IgD-negative memory B cell (primary cell): ENCODE results near the gene RHO. TPM values are rescaled to one million over a fixed set of nuclear protein-coding genes. Genes with fewer than 3 reads are reported as not detected.
A peak's percentile ranks its signal among the peaks of the same experiment; 100 is the strongest.

ENCODE experiments used
- H3K27ac Mint-ChIP-seq, 3 donors: one replicate each; pipeline ENCODE4 v1.8.0; 2020 to 2022; ENCODE audit warnings: mild to moderate bottlenecking in 3 of 3, mixed read lengths in 3 of 3, moderate library complexity in 1 of 3
- H3K27me3 Mint-ChIP-seq: one replicate; pipeline ENCODE4 v1.8.0; 2021; ENCODE audit warnings: mixed read lengths
- H3K36me3 Mint-ChIP-seq: one replicate; pipeline ENCODE4 v1.8.0; 2020; ENCODE audit warnings: mild to moderate bottlenecking, mixed read lengths
- H3K4me1 Mint-ChIP-seq, 3 donors: one replicate each; pipeline ENCODE4 v1.8.0; 2020 to 2022; ENCODE audit warnings: mixed read lengths in 3 of 3, mild to moderate bottlenecking in 1 of 3
- H3K4me3 Mint-ChIP-seq, 4 donors: one replicate each; pipeline ENCODE4 v1.8.0; 2020 to 2022; ENCODE audit warnings: mild to moderate bottlenecking in 4 of 4, mixed read lengths in 4 of 4, moderate library complexity in 3 of 4
- H3K9me3 Mint-ChIP-seq, 3 donors: one replicate each; pipeline ENCODE4 v1.8.0; 2020 to 2021; ENCODE audit warnings: mixed read lengths in 3 of 3, mild to moderate bottlenecking in 1 of 3
- polyA plus RNA-seq: library from polyadenylated mRNA; unstranded; fragments of 300-500 nt; fragmentation: Illumina TruSeq; gene quantifications from one replicate; pipeline ENCODE4 v1.2.3, GENCODE V29; 2021

Gene RHO
- polyA plus RNA-seq, 1 donor from 2014 or later: not detected

- H3K27ac Mint-ChIP-seq: peak overlapping the region in 1 of 3 donors; percentile 86
- peaks cover 11% of the 10 kb centered on the region for H3K27me3 Mint-ChIP-seq
- peaks cover 0 to 11% (median 1%) of the 10 kb centered on the region in 3 donors for H3K4me1 Mint-ChIP-seq
- peaks cover 3% of the 10 kb centered on the region for H3K36me3 Mint-ChIP-seq
- peak overlapping the region in 2 of 4 donors; percentile 6 to 63 for H3K4me3 Mint-ChIP-seq
- H3K9me3 Mint-ChIP-seq: no peaks in the 10 kb centered on the region
Observed at GRCh38 chr3:129554356-129555152, 26.1 kb downstream of the RHO start.

- H3K4me3 Mint-ChIP-seq: no peak overlapping the region
- H3K27me3 Mint-ChIP-seq: peaks cover 11% of the 10 kb centered on the region
- H3K9me3 Mint-ChIP-seq: no peaks in the 10 kb centered on the region
- peaks cover 0 to 11% (median 1%) of the 10 kb centered on the region in 3 donors for H3K4me1 Mint-ChIP-seq
- H3K36me3 Mint-ChIP-seq: peaks cover 3% of the 10 kb centered on the region
- no peak overlapping the region for H3K27ac Mint-ChIP-seq
Observed at GRCh38 chr3:129555153-129555550, 26.7 kb downstream of the RHO start.

GRCh38 chr3:129555616-129556357 lies 27.3 kb downstream of the RHO start:
- H3K27me3 Mint-ChIP-seq: peaks cover 11% of the 10 kb centered on the region
- peak overlapping the region in 1 of 4 donors; percentile 63 for H3K4me3 Mint-ChIP-seq
- H3K36me3 Mint-ChIP-seq: peaks cover 3% of the 10 kb centered on the region
- H3K9me3 Mint-ChIP-seq: no peaks in the 10 kb centered on the region
- peaks cover 0 to 13% (median 4%) of the 10 kb centered on the region in 3 donors for H3K4me1 Mint-ChIP-seq
- no peak overlapping the region for H3K27ac Mint-ChIP-seq

GRCh38 chr3:129556358-129556695 lies 27.9 kb downstream of the RHO start:
- Mint-ChIP-seq H3K9me3 (no peaks in the 10 kb centered on the region), H3K27ac (no peak overlapping the region), H3K36me3 (peaks cover 3% of the 10 kb centered on the region), H3K4me3 (peak overlapping the region in 1 of 4 donors; percentile 63), H3K4me1 (peaks cover 0 to 13% (median 5%) of the 10 kb centered on the region in 3 donors), H3K27me3 (peaks cover 11% of the 10 kb centered on the region)

- Mint-ChIP-seq H3K36me3 (peaks cover 3% of the 10 kb centered on the region), H3K4me1 (peaks cover 0 to 13% (median 5%) of the 10 kb centered on the region in 3 donors), H3K27ac (no peak overlapping the region), H3K9me3 (no peaks in the 10 kb centered on the region), H3K4me3 (no peak overlapping the region), H3K27me3 (peaks cover 11% of the 10 kb centered on the region)
Observed at GRCh38 chr3:129556890-129557547, 28.6 kb downstream of the RHO start.

GRCh38 chr3:129557548-129557894 lies 29.1 kb downstream of the RHO start:
- no peaks in the 10 kb centered on the region for H3K9me3 Mint-ChIP-seq
- no peak overlapping the region for H3K4me3 Mint-ChIP-seq
- peaks cover 11% of the 10 kb centered on the region for H3K27me3 Mint-ChIP-seq
- H3K4me1 Mint-ChIP-seq: peaks cover 0 to 13% (median 5%) of the 10 kb centered on the region in 3 donors
- H3K36me3 Mint-ChIP-seq: peaks cover 3% of the 10 kb centered on the region
- no peak overlapping the region for H3K27ac Mint-ChIP-seq

- Mint-ChIP-seq H3K27ac (peak overlapping the region in 1 of 3 donors; percentile 36), H3K4me3 (peak overlapping the region in 1 of 4 donors; percentile 60), H3K27me3 (peaks cover 11% of the 10 kb centered on the region), H3K9me3 (no peaks in the 10 kb centered on the region), H3K36me3 (peaks cover under 1% of the 10 kb centered on the region), H3K4me1 (peaks cover 0 to 13% (median 5%) of the 10 kb centered on the region in 3 donors)
Observed at GRCh38 chr3:129558081-129558771, 29.8 kb downstream of the RHO start.

- Mint-ChIP-seq H3K4me3 (peak overlapping the region in 1 of 4 donors; percentile 60), H3K36me3 (peaks cover 2% of the 10 kb centered on the region), H3K27me3 (peaks cover 11% of the 10 kb centered on the region), H3K27ac (no peak overlapping the region), H3K9me3 (no peaks in the 10 kb centered on the region), H3K4me1 (peaks cover 0 to 8% (median 5%) of the 10 kb centered on the region in 3 donors)
Observed at GRCh38 chr3:129558772-129559564, 30.5 kb downstream of the RHO start.

GRCh38 chr3:129559565-129560079 lies 31.2 kb downstream of the RHO start:
- H3K27me3 Mint-ChIP-seq: peaks cover 9% of the 10 kb centered on the region
- H3K4me3 Mint-ChIP-seq: no peak overlapping the region
- peaks cover 0 to 4% (median 2%) of the 10 kb centered on the region in 3 donors for H3K4me1 Mint-ChIP-seq
- H3K9me3 Mint-ChIP-seq: no peaks in the 10 kb centered on the region
- peaks cover 2% of the 10 kb centered on the region for H3K36me3 Mint-ChIP-seq
- H3K27ac Mint-ChIP-seq: no peak overlapping the region

GRCh38 chr3:129560269-129560787 lies 31.9 kb downstream of the RHO start:
- Mint-ChIP-seq H3K4me1 (peaks cover 0 to 4% (median 2%) of the 10 kb centered on the region in 3 donors), H3K4me3 (no peak overlapping the region), H3K27ac (peak overlapping the region in 1 of 3 donors; percentile 76), H3K36me3 (peaks cover 2% of the 10 kb centered on the region), H3K27me3 (peaks cover 9% of the 10 kb centered on the region), H3K9me3 (no peaks in the 10 kb centered on the region)

- H3K27ac Mint-ChIP-seq: peak overlapping the region in 1 of 3 donors; percentile 76
- no peak overlapping the region for H3K4me3 Mint-ChIP-seq
- peaks cover 2% of the 10 kb centered on the region for H3K36me3 Mint-ChIP-seq
- H3K9me3 Mint-ChIP-seq: no peaks in the 10 kb centered on the region
- H3K4me1 Mint-ChIP-seq: peaks cover 0 to 4% (median 2%) of the 10 kb centered on the region in 3 donors
- H3K27me3 Mint-ChIP-seq: peaks cover 9% of the 10 kb centered on the region
Observed at GRCh38 chr3:129560911-129561594, 32.6 kb downstream of the RHO start.

- Mint-ChIP-seq H3K4me3 (no peak overlapping the region), H3K9me3 (no peaks in the 10 kb centered on the region), H3K4me1 (peaks cover 0 to 4% (median 2%) of the 10 kb centered on the region in 3 donors), H3K27ac (no peak overlapping the region), H3K27me3 (peaks cover 9% of the 10 kb centered on the region), H3K36me3 (peaks cover 2% of the 10 kb centered on the region)
Observed at GRCh38 chr3:129561619-129562248, 33.3 kb downstream of the RHO start.

- Mint-ChIP-seq H3K27ac (no peak overlapping the region), H3K4me1 (peaks cover 0 to 4% (median 2%) of the 10 kb centered on the region in 3 donors), H3K4me3 (no peak overlapping the region), H3K27me3 (peaks cover 6% of the 10 kb centered on the region), H3K9me3 (no peaks in the 10 kb centered on the region), H3K36me3 (peaks cover 2% of the 10 kb centered on the region)
Observed at GRCh38 chr3:129562803-129563202, 34.4 kb downstream of the RHO start.
